ENCODE measurements around the gene EVPL.

EVPL gene

GRCh38 chr17:75983501-75984181 lies 43.5 kb downstream of the EVPL start:
- no peak overlapping the region for H3K4me3 ChIP-seq (ENCODE audit: low read depth, low read length)
- TF ChIP-seq, protein P1, sequence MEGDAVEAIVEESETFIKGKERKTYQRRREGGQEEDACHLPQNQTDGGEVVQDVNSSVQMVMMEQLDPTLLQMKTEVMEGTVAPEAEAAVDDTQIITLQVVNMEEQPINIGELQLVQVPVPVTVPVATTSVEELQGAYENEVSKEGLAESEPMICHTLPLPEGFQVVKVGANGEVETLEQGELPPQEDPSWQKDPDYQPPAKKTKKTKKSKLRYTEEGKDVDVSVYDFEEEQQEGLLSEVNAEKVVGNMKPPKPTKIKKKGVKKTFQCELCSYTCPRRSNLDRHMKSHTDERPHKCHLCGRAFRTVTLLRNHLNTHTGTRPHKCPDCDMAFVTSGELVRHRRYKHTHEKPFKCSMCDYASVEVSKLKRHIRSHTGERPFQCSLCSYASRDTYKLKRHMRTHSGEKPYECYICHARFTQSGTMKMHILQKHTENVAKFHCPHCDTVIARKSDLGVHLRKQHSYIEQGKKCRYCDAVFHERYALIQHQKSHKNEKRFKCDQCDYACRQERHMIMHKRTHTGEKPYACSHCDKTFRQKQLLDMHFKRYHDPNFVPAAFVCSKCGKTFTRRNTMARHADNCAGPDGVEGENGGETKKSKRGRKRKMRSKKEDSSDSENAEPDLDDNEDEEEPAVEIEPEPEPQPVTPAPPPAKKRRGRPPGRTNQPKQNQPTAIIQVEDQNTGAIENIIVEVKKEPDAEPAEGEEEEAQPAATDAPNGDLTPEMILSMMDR (conservative IDR thresholded peaks at IDR 0.05; ENCODE audit: low read depth, low read length): no peak
- no peak for DNase-seq (ENCODE audit: low read depth)

DNA sequence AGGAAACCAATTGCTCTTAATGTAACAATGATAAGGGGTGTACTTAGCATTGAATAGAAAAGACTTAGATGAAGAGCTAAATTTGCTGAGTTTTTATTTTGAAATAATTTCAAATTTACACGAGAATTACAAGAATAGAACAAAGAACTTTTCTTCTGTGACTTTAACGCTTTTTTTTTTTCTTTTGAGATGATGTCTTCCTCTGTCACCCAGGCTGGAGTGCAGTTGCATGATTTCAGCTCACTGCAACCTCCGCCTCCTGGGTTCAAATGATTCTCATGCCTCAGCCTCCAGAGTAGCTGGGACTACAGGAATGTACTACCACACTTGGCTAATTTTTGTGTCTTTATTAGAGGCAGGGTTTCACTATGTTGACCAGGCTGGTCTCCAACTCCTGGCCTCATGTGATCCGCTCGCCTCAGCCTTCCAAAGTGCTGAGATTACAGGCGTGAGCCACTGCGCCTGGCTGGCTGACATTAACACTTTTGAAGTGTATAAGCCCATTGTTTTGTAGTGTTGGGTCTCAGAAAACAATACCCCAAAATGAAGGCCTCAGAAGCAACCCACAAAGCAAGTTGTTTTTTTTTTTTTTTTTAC lies 46.0 kb downstream of the EVPL start:
- TF ChIP-seq, protein P1 (conservative IDR thresholded peaks at IDR 0.05; ENCODE audit: low read depth, low read length): no peak

DNA sequence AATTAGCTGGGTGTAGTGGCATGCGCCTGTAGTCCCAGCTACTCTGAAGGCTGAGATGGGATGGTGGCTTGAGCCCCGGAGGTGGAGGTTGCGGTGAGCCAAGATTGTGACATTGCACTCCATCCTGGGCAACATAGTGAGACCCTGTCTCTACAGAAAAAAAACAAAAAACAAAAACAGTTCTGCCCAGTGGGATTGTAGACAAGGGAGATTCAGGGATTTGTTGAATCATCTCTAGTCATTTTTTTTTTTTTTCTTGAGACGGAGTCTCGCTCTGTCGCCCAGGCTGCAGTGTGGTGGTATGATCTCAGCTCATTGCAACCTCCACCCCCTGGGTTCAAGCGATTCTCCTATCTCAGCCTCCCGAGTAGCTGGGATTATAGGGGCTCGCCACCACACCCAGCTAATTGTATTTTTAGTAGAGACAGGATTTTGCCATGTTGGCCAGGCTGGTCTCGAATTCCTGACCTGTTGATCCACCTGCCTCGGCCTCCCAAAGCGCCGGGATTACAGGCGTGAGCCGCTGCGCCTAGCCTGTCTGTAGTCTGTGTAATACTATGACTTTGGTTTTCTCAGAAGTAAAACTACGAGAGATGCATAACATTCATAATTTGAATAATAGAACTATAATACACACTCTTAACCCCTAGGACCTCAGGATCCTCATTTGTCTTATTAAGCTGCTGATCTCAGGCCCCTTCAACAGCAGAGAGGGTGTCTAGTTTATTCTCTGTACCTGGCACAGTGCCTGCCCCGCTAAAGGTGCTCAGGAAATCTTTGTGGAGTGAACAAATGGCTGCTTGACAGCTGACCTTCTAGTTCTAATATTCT lies 46.7 kb downstream of the EVPL start:
- DNase-seq (ENCODE audit: low read depth): no peak
- TF ChIP-seq, protein P1 (conservative IDR thresholded peaks at IDR 0.05; ENCODE audit: low read depth, low read length): no peak
- peak overlapping the region; percentile 94 for H3K4me3 ChIP-seq (ENCODE audit: low read depth, low read length)

More for the DNA sequence above, 46.0 kb downstream of the EVPL start:
- DNase-seq (ENCODE audit: low read depth): no peak
- H3K4me3 ChIP-seq (ENCODE audit: low read depth, low read length): no peak overlapping the region

GRCh38 chr17:75979705-75980187 lies 47.4 kb downstream of the EVPL start:
- TF ChIP-seq, protein P1 (conservative IDR thresholded peaks at IDR 0.05; ENCODE audit: low read depth, low read length): no peak
- DNase-seq (ENCODE audit: low read depth): peak; percentile 80

GRCh38 chr17:75978938-75979704 lies 48.0 kb downstream of the EVPL start, which contains the start of the genes ACOX1 and TEN1:
TSS of gene ACOX1 (minus strand) at chr17:75979166. CDS start at chr17:75979073, 93 bp downstream.
TSS of gene TEN1 (plus strand) at chr17:75979240. CDS start at chr17:75986193, 6,953 bp downstream.
- peak within 1 kb of the TSS; percentile 94 for H3K4me3 ChIP-seq (ENCODE audit: low read depth, low read length)
- TF ChIP-seq, protein P1 (conservative IDR thresholded peaks at IDR 0.05; ENCODE audit: low read depth, low read length): peak; percentile 35
- peak; percentile 97 for DNase-seq (ENCODE audit: low read depth)

More at GRCh38 chr17:75979705-75980187, 47.4 kb downstream of the EVPL start:
- peak overlapping the region; percentile 94 for H3K4me3 ChIP-seq (ENCODE audit: low read depth, low read length)

DNA sequence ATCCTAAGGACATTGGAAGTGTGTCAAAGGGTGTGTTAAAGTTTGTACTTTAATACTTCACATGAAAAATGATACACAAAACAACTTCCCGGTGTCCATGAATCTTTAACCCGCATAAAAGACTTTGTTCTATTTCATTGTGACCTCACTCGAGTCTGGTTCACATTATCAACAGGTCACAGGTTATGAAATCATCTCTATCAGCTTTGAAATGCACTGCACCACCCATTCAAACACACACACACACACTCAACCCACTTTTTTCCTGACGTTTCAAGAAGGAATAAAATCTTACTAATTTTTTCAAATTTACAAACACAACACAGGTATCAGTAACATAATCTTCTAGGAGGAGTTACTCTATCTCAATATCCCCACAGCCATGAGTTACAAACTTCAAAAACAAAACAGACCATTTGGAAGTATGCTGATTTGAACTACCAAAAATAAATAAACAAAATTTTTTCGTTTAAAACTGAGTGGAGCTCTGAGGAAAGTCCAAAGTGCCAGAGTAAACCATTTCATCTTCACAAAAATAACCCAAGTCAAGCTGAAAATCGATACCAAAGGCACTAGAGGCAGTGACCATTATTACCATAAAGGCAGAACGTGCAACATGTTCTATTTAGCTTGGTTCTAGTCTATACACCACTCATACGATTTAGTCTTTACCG lies 50.8 kb downstream of the EVPL start:
- H3K4me3 ChIP-seq (ENCODE audit: low read depth, low read length): peak overlapping the region; percentile 23
- DNase-seq (ENCODE audit: low read depth): no peak
- TF ChIP-seq, protein P1 (conservative IDR thresholded peaks at IDR 0.05; ENCODE audit: low read depth, low read length): no peak

Data from choroid plexus epithelial cell (primary cell).